Measurements from ENCODE around the gene TEKT5. TPM values are rescaled to one million over a fixed set of nuclear protein-coding genes. Genes with fewer than 3 reads are reported as not detected.

Gene TEKT5
- total RNA-seq, 1 experiment from 2014 or later, result not detected

DNA sequence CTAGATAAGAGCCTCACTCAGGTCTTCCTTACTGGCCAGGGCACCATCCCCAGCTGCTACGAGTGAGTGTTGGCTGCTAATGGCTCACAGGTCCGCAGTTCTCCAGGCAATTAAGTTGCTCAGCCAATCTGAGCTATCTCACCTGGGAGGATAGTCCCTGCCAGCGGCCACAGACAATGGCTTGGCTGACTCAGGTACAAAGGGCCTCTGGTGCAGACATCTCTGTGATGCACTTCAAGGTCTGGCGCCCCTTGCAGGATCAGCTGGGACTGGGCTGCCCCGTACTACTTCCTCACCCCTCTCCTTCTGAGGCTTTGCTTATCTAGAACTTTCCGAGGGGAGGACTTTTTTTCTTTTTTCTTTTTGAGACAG, 65.2 kb downstream of the TEKT5 start:
- TF ChIP-seq, protein P1, sequence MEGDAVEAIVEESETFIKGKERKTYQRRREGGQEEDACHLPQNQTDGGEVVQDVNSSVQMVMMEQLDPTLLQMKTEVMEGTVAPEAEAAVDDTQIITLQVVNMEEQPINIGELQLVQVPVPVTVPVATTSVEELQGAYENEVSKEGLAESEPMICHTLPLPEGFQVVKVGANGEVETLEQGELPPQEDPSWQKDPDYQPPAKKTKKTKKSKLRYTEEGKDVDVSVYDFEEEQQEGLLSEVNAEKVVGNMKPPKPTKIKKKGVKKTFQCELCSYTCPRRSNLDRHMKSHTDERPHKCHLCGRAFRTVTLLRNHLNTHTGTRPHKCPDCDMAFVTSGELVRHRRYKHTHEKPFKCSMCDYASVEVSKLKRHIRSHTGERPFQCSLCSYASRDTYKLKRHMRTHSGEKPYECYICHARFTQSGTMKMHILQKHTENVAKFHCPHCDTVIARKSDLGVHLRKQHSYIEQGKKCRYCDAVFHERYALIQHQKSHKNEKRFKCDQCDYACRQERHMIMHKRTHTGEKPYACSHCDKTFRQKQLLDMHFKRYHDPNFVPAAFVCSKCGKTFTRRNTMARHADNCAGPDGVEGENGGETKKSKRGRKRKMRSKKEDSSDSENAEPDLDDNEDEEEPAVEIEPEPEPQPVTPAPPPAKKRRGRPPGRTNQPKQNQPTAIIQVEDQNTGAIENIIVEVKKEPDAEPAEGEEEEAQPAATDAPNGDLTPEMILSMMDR (IDR thresholded peaks at IDR 0.05; ENCODE audit: unreplicated experiment), result no peak
- Mint-ChIP-seq H3K27ac (ENCODE audit: low read depth, unreplicated experiment) (no peak overlapping the region), H3K36me3 (ENCODE audit: insufficient read depth, unreplicated experiment) (no peaks in the 10 kb centered on the region), H3K4me1 (ENCODE audit: insufficient read depth, unreplicated experiment) (no peaks in the 10 kb centered on the region), H3K27me3 (ENCODE audit: insufficient read depth, unreplicated experiment) (peaks cover 22% of the 10 kb centered on the region), H3K4me3 (ENCODE audit: unreplicated experiment) (no peak overlapping the region), H3K9me3 (ENCODE audit: unreplicated experiment) (no peaks in the 10 kb centered on the region)
- POLR2A ChIA-PET, result interaction anchor here (0.6 to 0.9 kb wide), 2 partner anchors 12 to 200 kb away, joined by 3 to 5 read pairs; no protein-coding TSS in a partner anchor
- no TSS peak for BruUV-seq (replicated peaks)
- intact Hi-C loops (cut with micrococcal nuclease), result no loop called here
- DNase-seq (ENCODE audit: unreplicated experiment), result peak; percentile 16
- CTCF ChIA-PET, result interaction anchor here (0.7 to 0.9 kb wide), 2 partner anchors 13 to 1466 kb away, joined by 3 to 4 read pairs; no protein-coding TSS in a partner anchor

DNA sequence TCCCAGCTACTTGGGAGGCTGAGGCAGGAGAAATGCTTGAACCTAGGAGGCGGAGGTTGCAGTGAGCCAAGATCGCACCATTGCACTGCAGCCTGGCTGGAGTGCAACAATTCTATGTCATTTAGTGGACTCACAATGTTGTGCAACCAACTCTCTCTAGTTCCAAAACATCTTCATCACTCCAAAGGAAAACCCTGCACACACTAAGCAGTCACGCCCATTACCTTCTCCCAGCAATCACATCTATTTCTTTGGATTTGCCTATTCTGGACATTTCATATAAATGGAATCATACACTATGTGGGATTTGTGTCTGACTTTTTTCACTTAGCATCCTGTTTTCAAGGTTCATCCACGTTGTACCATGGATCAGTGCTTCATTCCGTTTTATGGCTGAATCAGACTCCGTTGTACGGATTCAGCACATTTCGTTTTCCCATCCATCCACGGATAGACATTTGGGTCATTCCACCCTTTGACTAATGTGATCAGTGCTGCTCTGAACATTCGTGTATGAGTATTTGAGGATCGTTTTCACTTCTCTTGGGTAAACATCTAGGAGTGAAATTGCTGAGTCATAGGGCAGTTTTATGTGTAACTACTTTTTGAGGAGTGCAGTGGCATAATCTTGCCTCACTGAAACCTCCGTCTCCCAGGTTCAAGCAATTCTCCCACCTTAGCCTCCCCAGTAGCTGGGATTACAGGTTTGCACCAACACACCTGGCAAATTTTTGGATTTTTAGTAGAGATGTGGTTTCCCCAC, 69.0 kb downstream of the TEKT5 start:
- ChIA-PET CTCF (interaction anchor here (0.6 kb wide), 1 partner anchor 16 kb away, joined by 5 read pairs; no protein-coding TSS in a partner anchor), POLR2A (interaction anchor here (0.7 kb wide), 1 partner anchor 22 kb away, joined by 3 read pairs; no protein-coding TSS in a partner anchor)
- Mint-ChIP-seq H3K4me1 (ENCODE audit: insufficient read depth, unreplicated experiment) (no peaks in the 10 kb centered on the region), H3K27me3 (ENCODE audit: insufficient read depth, unreplicated experiment) (no peaks in the 10 kb centered on the region), H3K4me3 (ENCODE audit: unreplicated experiment) (no peak overlapping the region), H3K27ac (ENCODE audit: low read depth, unreplicated experiment) (peak overlapping the region; percentile 49), H3K9me3 (ENCODE audit: unreplicated experiment) (no peaks in the 10 kb centered on the region), H3K36me3 (ENCODE audit: insufficient read depth, unreplicated experiment) (no peaks in the 10 kb centered on the region)
- BruUV-seq (replicated peaks), result no TSS peak
- TF ChIP-seq, protein P1 (IDR thresholded peaks at IDR 0.05; ENCODE audit: unreplicated experiment), result no peak
- intact Hi-C loops (cut with micrococcal nuclease), result no loop called here
- DNase-seq (ENCODE audit: unreplicated experiment), result peak; percentile 68

DNA sequence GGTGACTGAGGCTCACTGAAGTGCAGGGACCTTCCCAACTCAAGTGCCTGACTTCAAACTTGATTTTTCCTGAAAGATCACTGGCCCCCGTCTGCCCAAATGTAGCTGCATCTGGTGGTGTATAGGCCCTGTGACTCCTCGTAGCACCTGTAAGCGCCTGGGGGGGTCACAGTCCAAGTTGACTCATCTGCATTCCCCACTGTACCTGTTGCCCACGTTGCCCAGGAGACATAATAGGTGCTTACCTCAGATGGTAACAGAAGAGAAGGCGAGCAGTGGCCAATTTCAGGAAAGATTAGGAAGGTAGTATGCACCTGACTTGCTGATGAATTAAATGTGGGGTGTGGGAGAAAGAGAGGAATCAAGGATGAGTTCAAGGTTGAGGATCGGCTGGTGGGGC, 70.2 kb downstream of the TEKT5 start:
- DNase-seq (ENCODE audit: unreplicated experiment), result peak; percentile 11
- POLR2A ChIA-PET, result interaction anchor here (1.5 kb wide), 1 partner anchor 110 kb away, joined by 3 read pairs; no protein-coding TSS in a partner anchor
- BruUV-seq (replicated peaks), result no TSS peak
- Mint-ChIP-seq H3K9me3 (ENCODE audit: unreplicated experiment) (no peaks in the 10 kb centered on the region), H3K27me3 (ENCODE audit: insufficient read depth, unreplicated experiment) (no peaks in the 10 kb centered on the region), H3K36me3 (ENCODE audit: insufficient read depth, unreplicated experiment) (no peaks in the 10 kb centered on the region), H3K27ac (ENCODE audit: low read depth, unreplicated experiment) (no peak overlapping the region), H3K4me3 (ENCODE audit: unreplicated experiment) (no peak overlapping the region), H3K4me1 (ENCODE audit: insufficient read depth, unreplicated experiment) (no peaks in the 10 kb centered on the region)
- CTCF ChIA-PET, result interaction anchor here (0.6 to 1.5 kb wide), 2 partner anchors 27 to 103 kb away, joined by 4 to 5 read pairs; no protein-coding TSS in a partner anchor
- TF ChIP-seq, protein P1 (IDR thresholded peaks at IDR 0.05; ENCODE audit: unreplicated experiment), result no peak
- intact Hi-C loops (cut with micrococcal nuclease), result no loop called here

DNA sequence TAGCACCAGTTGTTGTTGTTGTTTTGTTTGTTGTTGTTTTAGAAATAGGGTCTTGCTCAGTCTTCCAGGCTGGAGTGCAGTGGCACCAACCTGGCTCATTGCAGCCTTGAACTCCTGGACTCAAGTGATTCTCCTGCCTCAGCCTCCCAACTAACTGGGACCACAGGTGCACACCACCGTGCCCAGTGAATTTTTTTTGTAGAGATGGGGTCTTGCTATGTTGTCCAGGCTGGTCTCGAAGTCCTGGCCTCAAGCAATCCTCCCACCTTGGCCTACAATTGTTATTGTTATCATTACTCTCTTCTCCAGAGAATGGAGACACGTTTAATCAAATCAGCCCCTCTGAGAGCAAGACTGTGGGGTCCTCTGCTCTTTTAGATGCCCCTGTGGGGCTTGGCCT, 71.7 kb downstream of the TEKT5 start:
- H3K4me3 Mint-ChIP-seq (ENCODE audit: unreplicated experiment), result no peak overlapping the region
- POLR2A ChIA-PET, result interaction anchor here (1.5 kb wide), 1 partner anchor 108 kb away, joined by 3 read pairs; no protein-coding TSS in a partner anchor
- intact Hi-C loops (cut with micrococcal nuclease), result no loop called here

More for the DNA sequence above, 71.7 kb downstream of the TEKT5 start:
- H3K9me3 Mint-ChIP-seq (ENCODE audit: unreplicated experiment), result no peaks in the 10 kb centered on the region
- H3K27me3 Mint-ChIP-seq (ENCODE audit: insufficient read depth, unreplicated experiment), result no peaks in the 10 kb centered on the region
- no peak overlapping the region for H3K27ac Mint-ChIP-seq (ENCODE audit: low read depth, unreplicated experiment)
- peaks cover 6% of the 10 kb centered on the region for H3K4me1 Mint-ChIP-seq (ENCODE audit: insufficient read depth, unreplicated experiment)
- no TSS peak for BruUV-seq (replicated peaks)
- CTCF ChIA-PET, result interaction anchor here (0.5 to 1.2 kb wide), 4 partner anchors 34 to 108 kb away, joined by 3 to 6 read pairs (median 3); no protein-coding TSS in a partner anchor
- TF ChIP-seq, protein P1 (IDR thresholded peaks at IDR 0.05; ENCODE audit: unreplicated experiment), result no peak
- no peaks in the 10 kb centered on the region for H3K36me3 Mint-ChIP-seq (ENCODE audit: insufficient read depth, unreplicated experiment)
- no peak for DNase-seq (ENCODE audit: unreplicated experiment)
